ENCODE measurements around the gene TMEM259. TPM values are rescaled to one million over a fixed set of nuclear protein-coding genes. Genes with fewer than 3 reads are reported as not detected.
A peak's percentile ranks its signal among the peaks of the same experiment; 100 is the strongest.

Gene TMEM259
- total and polyA plus RNA-seq, 2 of the 13 experiments (the other 11 are each of a cell fraction or from before 2014, with no cell fraction given): 64.7 to 164 TPM

- TF ChIP-seq ZBTB4 (CRISPR knock-in tag; IDR thresholded peaks at IDR 0.05; ENCODE audit: borderline replicate concordance) (0 out of 2 replicates have a peak, but pooled peaks have one; percentile 77), ZNF891 (CRISPR knock-in tag; IDR thresholded peaks at IDR 0.05) (no peak), ZNF619 (CRISPR knock-in tag; IDR thresholded peaks at IDR 0.05) (no peak), TCF7 (IDR thresholded peaks at IDR 0.05; ENCODE audit: low read depth) (no peak), NRL (CRISPR knock-in tag; IDR thresholded peaks at IDR 0.05; ENCODE audit: borderline replicate concordance) (no peak; the same call in 1 of the 2 replicates), ZNF17 (CRISPR knock-in tag; IDR thresholded peaks at IDR 0.05) (no peak), SNRNP70 (IDR thresholded peaks at IDR 0.05; ENCODE audit: low read depth, low read length) (no peak), CREBL2 (CRISPR knock-in tag; IDR thresholded peaks at IDR 0.05; ENCODE audit: borderline replicate concordance) (no peak), PATZ1 (CRISPR knock-in tag; IDR thresholded peaks at IDR 0.05) (peak; percentile 82), SMAD9 (CRISPR knock-in tag; IDR thresholded peaks at IDR 0.05) (no peak), NR0B2 (CRISPR knock-in tag; IDR thresholded peaks at IDR 0.05) (peak; percentile 28; the same call in 1 of the 2 replicates), YEATS2 (CRISPR knock-in tag; IDR thresholded peaks at IDR 0.05; ENCODE audit: borderline replicate concordance) (no peak), ZFYVE20 (CRISPR knock-in tag; IDR thresholded peaks at IDR 0.05; ENCODE audit: borderline replicate concordance, low read depth) (no peak), THAP11 (CRISPR knock-in tag; IDR thresholded peaks at IDR 0.05) (0 out of 2 replicates have a peak, but pooled peaks have one; percentile 15), SIX1 (CRISPR knock-in tag; IDR thresholded peaks at IDR 0.05; ENCODE audit: borderline replicate concordance) (no peak), ZNF841 (CRISPR knock-in tag; IDR thresholded peaks at IDR 0.05; ENCODE audit: borderline replicate concordance) (no peak), ZNF160 (CRISPR knock-in tag; IDR thresholded peaks at IDR 0.05) (0 out of 2 replicates have a peak, but pooled peaks have one; percentile 31), ATF1 (CRISPR knock-in tag; IDR thresholded peaks at IDR 0.05) (no peak), ZFP1 (CRISPR knock-in tag; IDR thresholded peaks at IDR 0.05) (no peak), HIC2 (CRISPR knock-in tag; IDR thresholded peaks at IDR 0.05; ENCODE audit: low read depth) (no peak), IRF2 (CRISPR knock-in tag; IDR thresholded peaks at IDR 0.05) (peak; percentile 65; the same call in 1 of the 2 replicates), PCBP1 (IDR thresholded peaks at IDR 0.05; ENCODE audit: borderline replicate concordance, low read depth, low read length) (no peak), ZNF740 (CRISPR knock-in tag; IDR thresholded peaks at IDR 0.05) (no peak)
These were observed 27.5 kb downstream of the TMEM259 start (continued) for GRCh38 chr19:993361-993830.

Measured in HepG2 (cell line).